CD4-positive, alpha-beta memory T cell (primary cell): ENCODE measurements around the gene GAP43. TPM values are rescaled to one million over a fixed set of nuclear protein-coding genes. Genes with fewer than 3 reads are reported as not detected.

Experiments used
- CTCF ChIA-PET: fragments of 350-600 bp; sonication (Branson Sonifier 250); formaldehyde crosslinking; loops from one replicate; lab custom pipeline; 2021; ENCODE audit warnings: inconsistent platforms; ENCODE audit not compliant: partially characterized antibody; lab: Charles Lee
- POLR2A ChIA-PET: fragments of 350-600 bp; sonication (Branson Sonifier 250); formaldehyde crosslinking; loops from one replicate; lab custom pipeline; 2021; ENCODE audit not compliant: partially characterized antibody; lab: Charles Lee
- DNase-seq, 5 donors: peaks; one replicate each; pipeline versions ENCODE4 v3.0.0 to v3.0.0-alpha.2; 2020 to 2022; ENCODE audit warnings: mixed read lengths in 1 of 5
- H3K27ac ChIP-seq: one replicate; pipeline ENCODE4 v1.7.0; 2013; ENCODE audit warnings: low read depth, low read length
- H3K27me3 ChIP-seq: 2 replicates; pipeline ENCODE4 v1.7.0; 2013; ENCODE audit warnings: mild to moderate bottlenecking, low read length, moderate library complexity; ENCODE audit not compliant: insufficient read depth
- H3K36me3 ChIP-seq: 2 replicates; pipeline ENCODE4 v1.7.0; 2013; ENCODE audit warnings: mild to moderate bottlenecking, low read length, moderate library complexity; ENCODE audit not compliant: insufficient read depth
- H3K4me1 ChIP-seq: 2 replicates; pipeline ENCODE4 v1.7.0; 2013; ENCODE audit warnings: mild to moderate bottlenecking, low read length, moderate library complexity; ENCODE audit not compliant: insufficient read depth
- H3K4me3 ChIP-seq, 2 donors: one replicate each; pipeline ENCODE4 v1.7.0; 2013; ENCODE audit warnings: low read length in 2 of 2, mild to moderate bottlenecking in 1 of 2
- H3K9me3 ChIP-seq, 2 donors: one replicate each; pipeline ENCODE4 v1.7.0; 2013; ENCODE audit warnings: low read length in 2 of 2, control low read depth in 1 of 2; ENCODE audit not compliant: control insufficient read depth in 1 of 2
- H3K27ac Mint-ChIP-seq, 7 donors: one replicate each; pipeline ENCODE4 v1.8.0; 2020 to 2021; ENCODE audit warnings: mixed read lengths in 7 of 7, mild to moderate bottlenecking in 6 of 7, inconsistent platforms in 3 of 7, moderate library complexity in 3 of 7
- H3K27me3 Mint-ChIP-seq, 2 donors: one replicate each; pipeline ENCODE4 v1.8.0; 2020 to 2021; ENCODE audit warnings: mixed read lengths in 2 of 2
- H3K36me3 Mint-ChIP-seq, 2 donors: one replicate each; pipeline ENCODE4 v1.8.0; 2020 to 2021; ENCODE audit warnings: mixed read lengths in 2 of 2, inconsistent platforms in 1 of 2, mild to moderate bottlenecking in 1 of 2
- H3K4me1 Mint-ChIP-seq, 4 donors: one replicate each; pipeline ENCODE4 v1.8.0; 2020 to 2021; ENCODE audit warnings: mixed read lengths in 4 of 4, mild to moderate bottlenecking in 1 of 4
- H3K4me3 Mint-ChIP-seq, 8 donors: one replicate each; pipeline ENCODE4 v1.8.0; 2020 to 2021; ENCODE audit warnings: mixed read lengths in 8 of 8, mild to moderate bottlenecking in 7 of 8, moderate library complexity in 6 of 8, inconsistent platforms in 3 of 8
- H3K9me3 Mint-ChIP-seq, 8 donors: one replicate each; pipeline ENCODE4 v1.8.0; 2020 to 2021; ENCODE audit warnings: mixed read lengths in 8 of 8, mild to moderate bottlenecking in 5 of 8, inconsistent platforms in 3 of 8, moderate library complexity in 1 of 8
- intact Hi-C: fragments of 100-400 bp; cut with micrococcal nuclease; formaldehyde crosslinking; loops from one replicate; pipeline ENCODE4 v1.15.1; 2023
- polyA plus RNA-seq, 2 donors: library from polyadenylated mRNA; unstranded; fragments of 300-500 nt; fragmentation: Illumina TruSeq; gene quantifications; one replicate each; pipeline ENCODE4 v1.2.3, GENCODE V29; 2021
- total RNA-seq, 2 experiments: library from RNA; stranded (reverse); gene quantifications; one replicate each; pipeline ENCODE4 v1.2.3, GENCODE V29; 2021

GAP43 gene
- total and polyA plus RNA-seq, 4 experiments from 2014 or later: not detected

DNA sequence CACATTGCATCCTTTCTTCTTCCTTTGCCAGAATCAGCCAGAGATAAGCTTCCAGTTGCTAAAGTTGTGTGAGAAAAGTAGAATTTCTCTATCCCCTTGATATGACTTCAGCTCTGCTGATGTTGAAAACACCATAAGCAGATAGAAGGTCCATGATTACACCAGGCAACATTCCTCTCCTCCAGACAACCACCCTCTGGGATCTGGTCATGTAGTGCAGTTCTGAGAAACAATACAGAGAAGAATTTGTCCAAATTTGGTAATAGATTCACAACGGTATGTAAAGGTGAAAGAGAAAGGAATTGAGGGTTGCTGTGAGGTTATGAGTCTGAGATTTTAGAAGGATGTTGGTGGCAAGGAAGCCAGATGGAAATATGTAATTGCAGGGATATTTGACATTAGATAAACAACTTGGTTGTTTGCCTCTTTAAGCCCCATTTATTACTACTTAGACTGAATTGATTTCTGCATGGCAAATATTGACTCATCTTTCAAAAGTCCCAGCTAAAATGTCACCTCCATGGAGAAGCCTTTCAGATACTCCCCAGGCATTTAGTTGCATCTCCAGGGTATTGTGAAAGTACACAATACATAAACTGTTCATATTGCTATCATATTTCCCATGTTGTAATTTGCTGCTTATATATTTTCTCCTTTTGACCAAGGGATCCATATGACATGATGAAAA, 134.9 kb downstream of the GAP43 start:
- H3K4me1 ChIP-seq: no peaks in the 10 kb centered on the region
- H3K27ac ChIP-seq: no peak overlapping the region
- no peaks in the 10 kb centered on the region for H3K9me3 ChIP-seq
- ChIA-PET POLR2A (no interaction called here), CTCF (no interaction called here)
- no peak overlapping the region for H3K4me3 Mint-ChIP-seq
- H3K36me3 Mint-ChIP-seq: no peaks in the 10 kb centered on the region
- no peak for DNase-seq
- peaks cover 0 to 9% of the 10 kb centered on the region in 2 donors for H3K27me3 Mint-ChIP-seq
- no peaks in the 10 kb centered on the region for H3K36me3 ChIP-seq
- peak overlapping the region in 1 of 7 donors; percentile 30 for H3K27ac Mint-ChIP-seq
- no peaks in the 10 kb centered on the region for H3K4me1 Mint-ChIP-seq
- no peak overlapping the region for H3K4me3 ChIP-seq
- intact Hi-C loops: no loop called here
- H3K9me3 Mint-ChIP-seq: peaks cover 0 to 3% (median 0%) of the 10 kb centered on the region in 8 donors
- no peaks in the 10 kb centered on the region for H3K27me3 ChIP-seq

DNA sequence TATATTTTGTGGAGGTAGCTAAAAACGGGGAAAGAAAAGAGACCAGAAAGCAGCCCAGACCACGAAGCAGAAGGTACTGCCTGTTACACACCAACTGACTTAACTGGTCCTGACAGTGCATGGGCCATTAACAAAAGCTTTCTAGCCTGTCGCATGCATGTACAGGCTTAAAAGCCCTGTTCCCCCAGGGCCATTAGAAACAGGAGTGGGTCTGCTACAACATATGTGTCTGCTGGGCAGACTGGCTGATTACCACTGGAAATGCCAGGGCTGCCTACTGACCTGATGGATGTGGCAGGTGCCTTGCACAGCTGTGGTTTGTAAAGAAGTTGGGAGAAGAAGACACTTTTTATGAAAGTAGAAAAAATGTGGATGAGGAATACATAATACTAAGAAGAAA, 137.4 kb downstream of the GAP43 start:
- Histone ChIP-seq H3K4me1 (no peaks in the 10 kb centered on the region), H3K4me3 (no peak overlapping the region), H3K36me3 (no peaks in the 10 kb centered on the region), H3K27ac (no peak overlapping the region), H3K27me3 (no peaks in the 10 kb centered on the region), H3K9me3 (no peaks in the 10 kb centered on the region)
- no peak overlapping the region for H3K4me3 Mint-ChIP-seq
- no peaks in the 10 kb centered on the region for H3K4me1 Mint-ChIP-seq
- no peak overlapping the region for H3K27ac Mint-ChIP-seq
- H3K36me3 Mint-ChIP-seq: no peaks in the 10 kb centered on the region
- no peak for DNase-seq
- POLR2A ChIA-PET: no interaction called here
- peaks cover 0 to 3% of the 10 kb centered on the region in 2 donors for H3K27me3 Mint-ChIP-seq
- CTCF ChIA-PET: interaction anchor here (1.4 kb wide), 1 partner anchor 23 kb away, joined by 3 read pairs; no protein-coding TSS in a partner anchor
- intact Hi-C loops: no loop called here
- H3K9me3 Mint-ChIP-seq: no peaks in the 10 kb centered on the region

GRCh38 chr3:115761927-115762305, 138.6 kb downstream of the GAP43 start:
- CTCF ChIA-PET: no interaction called here
- no peaks in the 10 kb centered on the region for H3K4me1 Mint-ChIP-seq
- no peak overlapping the region for H3K4me3 Mint-ChIP-seq
- no peaks in the 10 kb centered on the region for H3K27me3 ChIP-seq
- no peak for DNase-seq
- no peak overlapping the region for H3K27ac ChIP-seq
- intact Hi-C loops: no loop called here
- H3K4me1 ChIP-seq: no peaks in the 10 kb centered on the region
- no peaks in the 10 kb centered on the region for H3K9me3 ChIP-seq
- H3K36me3 Mint-ChIP-seq: no peaks in the 10 kb centered on the region
- peaks cover 0 to 1% of the 10 kb centered on the region in 2 donors for H3K27me3 Mint-ChIP-seq
- H3K27ac Mint-ChIP-seq: no peak overlapping the region
- no peaks in the 10 kb centered on the region for H3K36me3 ChIP-seq
- H3K9me3 Mint-ChIP-seq: no peaks in the 10 kb centered on the region
- POLR2A ChIA-PET: no interaction called here
- no peak overlapping the region for H3K4me3 ChIP-seq

- H3K27ac ChIP-seq: no peak overlapping the region
- H3K9me3 Mint-ChIP-seq: no peaks in the 10 kb centered on the region
- H3K36me3 Mint-ChIP-seq: no peaks in the 10 kb centered on the region
- H3K36me3 ChIP-seq: no peaks in the 10 kb centered on the region
- no peak overlapping the region for H3K27ac Mint-ChIP-seq
- intact Hi-C loops: no loop called here
- no peaks in the 10 kb centered on the region for H3K27me3 Mint-ChIP-seq
- no peak for DNase-seq
- H3K4me3 Mint-ChIP-seq: no peak overlapping the region
- H3K9me3 ChIP-seq: no peaks in the 10 kb centered on the region
- no peaks in the 10 kb centered on the region for H3K4me1 ChIP-seq
- POLR2A ChIA-PET: no interaction called here
- H3K4me1 Mint-ChIP-seq: no peaks in the 10 kb centered on the region
- no peaks in the 10 kb centered on the region for H3K27me3 ChIP-seq
- CTCF ChIA-PET: interaction anchor here (1.0 to 2.6 kb wide), 2 partner anchors 9 to 17 kb away, joined by 3 to 8 read pairs; no protein-coding TSS in a partner anchor
- H3K4me3 ChIP-seq: no peak overlapping the region
These were observed 143.5 kb downstream of the GAP43 start for GRCh38 chr3:115766587-115767482.

DNA sequence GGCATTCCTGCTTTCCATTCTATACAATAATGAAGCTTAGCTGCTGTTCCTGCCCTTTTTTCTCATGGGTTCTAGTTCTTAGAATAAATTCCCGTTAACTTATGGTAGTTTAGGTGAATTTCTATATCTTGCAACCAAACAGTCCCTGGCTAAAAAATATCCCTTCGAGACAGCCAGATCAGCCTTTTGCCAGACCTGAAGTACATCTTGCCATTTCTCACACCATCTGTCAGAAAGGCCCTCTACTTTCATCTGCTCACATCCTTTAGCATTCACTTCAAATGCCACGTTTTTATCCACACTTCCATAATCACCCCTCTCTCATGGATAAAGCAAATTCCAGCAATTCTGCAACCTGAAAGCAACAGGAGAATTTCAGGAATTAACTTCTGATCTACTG, 145.4 kb downstream of the GAP43 start:
- Mint-ChIP-seq H3K4me3 (no peak overlapping the region), H3K9me3 (no peaks in the 10 kb centered on the region), H3K27ac (no peak overlapping the region), H3K4me1 (no peaks in the 10 kb centered on the region), H3K36me3 (no peaks in the 10 kb centered on the region), H3K27me3 (no peaks in the 10 kb centered on the region)
- H3K36me3 ChIP-seq: no peaks in the 10 kb centered on the region
- ChIA-PET CTCF (interaction anchor here (2.6 kb wide), 1 partner anchor 15 kb away, joined by 8 read pairs; no protein-coding TSS in a partner anchor), POLR2A (no interaction called here)
- intact Hi-C loops: no loop called here
- no peak overlapping the region for H3K4me3 ChIP-seq
- no peak for DNase-seq
- no peaks in the 10 kb centered on the region for H3K4me1 ChIP-seq
- H3K9me3 ChIP-seq: no peaks in the 10 kb centered on the region
- H3K27me3 ChIP-seq: no peaks in the 10 kb centered on the region
- no peak overlapping the region for H3K27ac ChIP-seq
